HCT116 (cell line): Measurements from ENCODE around the gene TEKT5. TPM values are rescaled to one million over a fixed set of nuclear protein-coding genes. Genes with fewer than 3 reads are reported as not detected.

ENCODE experiments used
- ATAC-seq: fragments of 200-7000 bp; cut with Tn5 transposase; 2 replicates; pipeline ENCODE4 v1.9.1; 2020; ENCODE audit warnings: mild to moderate bottlenecking, moderate library complexity
- BruUV-seq: library from RNA; stranded (reverse); fragments of 400-500 nt; replicated peaks from 2 replicates; lab custom pipeline; 2021; lab: Mats Ljungman, UMichigan
- CTCF ChIA-PET: fragments of 300-600 bp; sonication (Branson Sonifier 250); formaldehyde crosslinking; loops from one replicate; lab custom pipeline; 2021; ENCODE audit warnings: antibody characterized with exemption; lab: Charles Lee
- POLR2A ChIA-PET: fragments of 300-600, 350-600 bp; sonication (Branson Sonifier 250); formaldehyde crosslinking; loops from one replicate; lab custom pipeline; 2021; ENCODE audit warnings: antibody characterized with exemption; lab: Charles Lee
- RAD21 ChIA-PET, 2 experiments: fragments of 300-600 bp; sonication (Branson Sonifier 250); formaldehyde crosslinking; loops; one replicate each; lab custom pipeline; 2023; ENCODE audit warnings: low total read pairs in 2 of 2; ENCODE audit not compliant: uncharacterized antibody in 2 of 2, unreplicated experiment in 2 of 2, low non-redundant PET in 1 of 2; lab: Charles Lee
- DNase-seq: peaks from one replicate; pipeline ENCODE4 v3.0.0-alpha.2; 2010; ENCODE audit warnings: low read depth, low spot score
- H2AFZ ChIP-seq: fragments of 200-600 bp; shearing (Covaris generic), sonication (generic); 2 replicates; pipeline ENCODE4 v1.6.1; 2017; ENCODE audit warnings: low read depth, mixed run types, mixed read lengths, antibody characterized with exemption, low read length; ENCODE audit not compliant: poor library complexity, severe bottlenecking
- H3K27ac ChIP-seq: 2 replicates; pipeline ENCODE4 v1.5.1; 2012; ENCODE audit warnings: low read depth, low read length
- H3K27me3 ChIP-seq: fragments of 200-600 bp; sonication (generic); 2 replicates; pipeline ENCODE4 v1.6.1; 2016; ENCODE audit warnings: mixed run types, low read length, mixed read lengths; ENCODE audit not compliant: insufficient read depth
- H3K36me3 ChIP-seq, 2 experiments: fragments of 200-500 bp in 1 of 2; fragments of 200-600 bp in 1 of 2; sonication (Bioruptor generic) in 1 of 2; sonication (generic) in 1 of 2; 2 replicates each; pipeline versions ENCODE4 v1.5.1 to v1.6.1; 2014 to 2016; ENCODE audit warnings: low read length in 2 of 2, inconsistent platforms in 1 of 2, mixed read lengths in 1 of 2, mixed run types in 1 of 2; ENCODE audit not compliant: insufficient read depth in 2 of 2, control insufficient read depth in 1 of 2
- H3K4me1 ChIP-seq, 2 experiments: fragments of 200-600 bp in 1 of 2; sonication (generic) in 1 of 2; 2 replicates each; pipeline versions ENCODE4 v1.5.1 to v1.6.1; 2012 to 2017; ENCODE audit warnings: low read length in 2 of 2, inconsistent platforms in 1 of 2, mild to moderate bottlenecking in 1 of 2, mixed read lengths in 1 of 2, mixed run types in 1 of 2, moderate library complexity in 1 of 2; ENCODE audit not compliant: insufficient read depth in 2 of 2, control insufficient read depth in 1 of 2
- H3K4me2 ChIP-seq: fragments of 200-600 bp; sonication (generic); 2 replicates; pipeline ENCODE4 v1.6.1; 2017; ENCODE audit warnings: mixed run types, low read length, mixed read lengths
- H3K4me3 ChIP-seq, 2 experiments: fragments of 200-600 bp in 1 of 2; sonication (generic) in 1 of 2; replicated peaks in 1 of 2; 2 replicates each; pipeline ENCODE4 v1.5.1; 2011 to 2016; ENCODE audit warnings: low read length in 2 of 2, control low read depth in 1 of 2, low read depth in 1 of 2, mild to moderate bottlenecking in 1 of 2, mixed read lengths in 1 of 2, mixed run types in 1 of 2
- H3K79me2 ChIP-seq: fragments of 200-600 bp; sonication (generic); 2 replicates; pipeline ENCODE4 v1.6.1; 2017; ENCODE audit warnings: mild to moderate bottlenecking, mixed run types, low read length, moderate library complexity, mixed read lengths; ENCODE audit not compliant: insufficient read depth
- H3K9ac ChIP-seq: fragments of 200-600 bp; sonication (generic); 2 replicates; pipeline ENCODE4 v1.6.1; 2016; ENCODE audit warnings: low read length, mixed read lengths
- H3K9me2 ChIP-seq: fragments of 200-600 bp; sonication (generic), shearing (Covaris generic); 2 replicates; pipeline ENCODE4 v1.6.1; 2017; ENCODE audit warnings: mixed run types, mild to moderate bottlenecking, moderate library complexity; ENCODE audit not compliant: insufficient read depth
- H3K9me3 ChIP-seq, 2 experiments: fragments of 200-500 bp in 1 of 2; fragments of 200-600 bp in 1 of 2; sonication (Bioruptor generic) in 1 of 2; sonication (generic) in 1 of 2; 2 replicates each; pipeline ENCODE4 v1.6.1; 2014 to 2017; ENCODE audit warnings: low read length in 2 of 2, mixed read lengths in 2 of 2, inconsistent platforms in 1 of 2, low read depth in 1 of 2, mild to moderate bottlenecking in 1 of 2, mixed run types in 1 of 2, moderate library complexity in 1 of 2; ENCODE audit not compliant: control insufficient read depth in 1 of 2, insufficient read depth in 1 of 2
- H4K20me1 ChIP-seq: fragments of 200-600 bp; sonication (generic), shearing (Covaris generic); 2 replicates; pipeline ENCODE4 v1.6.1; 2017; ENCODE audit warnings: mixed run types, mild to moderate bottlenecking, moderate library complexity; ENCODE audit not compliant: insufficient read depth
- ATF3 ChIP-seq: IDR thresholded peaks from 2 replicates; pipeline ENCODE4 v1.6.1; 2012
- CEBPB ChIP-seq: IDR thresholded peaks from 2 replicates; pipeline ENCODE4 v1.6.1; 2012; ENCODE audit warnings: low read depth
- EGR1 ChIP-seq: IDR thresholded peaks from 2 replicates; pipeline ENCODE4 v1.6.1; 2012; ENCODE audit warnings: low read depth
- EZH2phosphoT487 ChIP-seq: fragments of 200-600 bp; IDR thresholded peaks from 2 replicates; pipeline ENCODE4 v1.6.1; 2018; ENCODE audit warnings: antibody characterized with exemption, borderline replicate concordance
- JUND ChIP-seq: IDR thresholded peaks from 2 replicates; pipeline ENCODE4 v1.6.1; 2012
- MAX ChIP-seq: IDR thresholded peaks from 2 replicates; pipeline ENCODE4 v1.6.1; 2012
- POLR2A ChIP-seq: IDR thresholded peaks from 2 replicates; pipeline ENCODE4 v1.7.0; 2011; ENCODE audit warnings: borderline replicate concordance; ENCODE audit not compliant: insufficient read depth, insufficient read length; ENCODE audit errors: extremely low read depth
- POLR2AphosphoS5 ChIP-seq: IDR thresholded peaks from 2 replicates; pipeline ENCODE4 v1.6.1; 2011; ENCODE audit warnings: mild to moderate bottlenecking, low read depth, low read length, moderate library complexity
- RAD21 ChIP-seq: IDR thresholded peaks from 2 replicates; pipeline ENCODE4 v1.6.1; 2012; ENCODE audit warnings: low read depth, mild to moderate bottlenecking
- SRF ChIP-seq: IDR thresholded peaks from 2 replicates; pipeline ENCODE4 v1.6.1; 2012; ENCODE audit warnings: low read depth
- TCF7L2 ChIP-seq: IDR thresholded peaks from 2 replicates; pipeline ENCODE4 v1.7.0; 2011; ENCODE audit warnings: borderline replicate concordance, inconsistent platforms; ENCODE audit not compliant: insufficient read depth, insufficient read length; ENCODE audit errors: extremely low read depth
- ZFX ChIP-seq: fragments of 450-650 bp; IDR thresholded peaks from 2 replicates; pipeline ENCODE4 v1.6.1; 2017
- intact Hi-C: fragments of 100-400 bp; cut with micrococcal nuclease; formaldehyde crosslinking; loops from 2 replicates; pipeline ENCODE4 v1.10.0; 2022
- total RNA-seq: library from RNA; stranded (reverse); gene quantifications from one replicate; pipeline ENCODE4 v1.2.1, GENCODE V29; 2021; ENCODE audit not compliant: unreplicated experiment

The TEKT5 gene
- total RNA-seq, 1 experiment from 2014 or later, result 0.37 TPM

GRCh38 chr16:10594312-10594950 lies 100.3 kb downstream of the TEKT5 start (continued):
- no peak for TF ChIP-seq CEBPB
- no peak for TF ChIP-seq TCF7L2

GRCh38 chr16:10592611-10593010 lies 102.1 kb downstream of the TEKT5 start:
- POLR2A ChIA-PET, result no interaction called here
- peaks cover 9 to 15% of the 10 kb centered on the region in 2 experiments for H3K4me1 ChIP-seq
- 0 out of 2 replicates have a peak, but pooled peaks cover 4% of the 10 kb centered on the region for H3K27me3 ChIP-seq
- H3K9me2 ChIP-seq, result no peaks in the 10 kb centered on the region
- no peak overlapping the region for H3K27ac ChIP-seq
- no peaks in the 10 kb centered on the region for H4K20me1 ChIP-seq
- ATAC-seq, result no peak
- no peaks in the 10 kb centered on the region for H3K9me3 ChIP-seq
- CTCF ChIA-PET, result no interaction called here
- no peak overlapping the region for H3K9ac ChIP-seq
- H3K4me2 ChIP-seq, result no peak overlapping the region
- H3K79me2 ChIP-seq, result no peaks in the 10 kb centered on the region
- no TSS peak for BruUV-seq
- RAD21 ChIA-PET, result no interaction called here
- intact Hi-C loops, result no loop called here
- no peak for TF ChIP-seq POLR2A
- no peak for TF ChIP-seq JUND
- no peak for TF ChIP-seq EZH2phosphoT487
- no peak for TF ChIP-seq ATF3
- TF ChIP-seq ZFX, result no peak
- no peak for TF ChIP-seq MAX
- TF ChIP-seq SRF, result no peak
- TF ChIP-seq EGR1, result no peak
- TF ChIP-seq RAD21, result no peak
- no peak for TF ChIP-seq POLR2AphosphoS5
- no peaks in the 10 kb centered on the region for H3K36me3 ChIP-seq
- H2AFZ ChIP-seq, result no peak overlapping the region
- H3K4me3 ChIP-seq, result no peak overlapping the region
- no peak for DNase-seq
